ENCODE data around the gene HMX2.

- TF ChIP-seq POLR2A (IDR thresholded peaks at IDR 0.05; ENCODE audit: low read length) (no peak), GATA1 (IDR thresholded peaks at IDR 0.05; ENCODE audit: low read depth, low read length) (no peak)
Observed at GRCh38 chr10:123126246-123126645, 21.7 kb upstream of the HMX2 start.

All from erythroblast (primary cell).